Kidney (tissue), 14 donors: ENCODE results near the gene STATH. TPM values are rescaled to one million over a fixed set of nuclear protein-coding genes. Genes with fewer than 3 reads are reported as not detected.
A peak's percentile ranks its signal among the peaks of the same experiment; 100 is the strongest.

Experiments used
- DNase-seq, 5 donors: peaks; one replicate each; pipeline ENCODE4 v3.0.0-alpha.2; 2013 to 2020
- FAIRE-seq: peaks from 2 replicates; lab custom pipeline; 2012; peaks lifted over from hg19 to GRCh38; lab: Jason Lieb, UNC
- H3K27ac ChIP-seq, 2 donors: one replicate each; pipeline ENCODE4 v1.7.0; 2013; ENCODE audit warnings: low read depth in 2 of 2, low read length in 2 of 2, inconsistent platforms in 1 of 2
- H3K27me3 ChIP-seq: one replicate; pipeline ENCODE4 v1.7.1; 2013; ENCODE audit warnings: low read length, inconsistent platforms; ENCODE audit not compliant: control insufficient read depth, insufficient read depth
- H3K36me3 ChIP-seq, 3 donors: one replicate each; pipeline versions ENCODE4 v1.7.0 to v1.7.1; 2013; ENCODE audit warnings: low read length in 3 of 3, control low read depth in 1 of 3, inconsistent platforms in 1 of 3; ENCODE audit not compliant: insufficient read depth in 3 of 3, control insufficient read depth in 2 of 3
- H3K4me1 ChIP-seq, 3 donors: one replicate each; pipeline versions ENCODE4 v1.7.0 to v1.7.1; 2013; ENCODE audit warnings: low read length in 3 of 3, inconsistent platforms in 1 of 3, low read depth in 1 of 3; ENCODE audit not compliant: control insufficient read depth in 2 of 3, insufficient read depth in 2 of 3
- H3K4me3 ChIP-seq, 3 donors: one replicate each; pipeline versions ENCODE4 v1.7.0 to v1.8.1; 2013; ENCODE audit warnings: low read length in 3 of 3, control low read depth in 1 of 3, inconsistent platforms in 1 of 3
- H3K9ac ChIP-seq, 3 donors: one replicate each; pipeline versions ENCODE4 v1.7.0 to v1.7.1; 2013; ENCODE audit warnings: low read length in 3 of 3, control low read depth in 1 of 3, inconsistent platforms in 1 of 3
- H3K9me3 ChIP-seq, 3 donors: one replicate each; pipeline versions ENCODE4 v1.7.0 to v1.7.1; 2013; ENCODE audit warnings: low read length in 3 of 3, control low read depth in 1 of 3, inconsistent platforms in 1 of 3; ENCODE audit not compliant: control insufficient read depth in 2 of 3, insufficient read depth in 1 of 3
- CTCF ChIP-seq: IDR thresholded peaks from 3 replicates; pipeline ENCODE4 v1.5.1; 2012; ENCODE audit warnings: mild to moderate bottlenecking, moderate library complexity, borderline replicate concordance; ENCODE audit not compliant: insufficient read depth; ENCODE audit errors: extremely low read depth
- intact Hi-C: fragments of 100-400 bp; cut with DNase I; formaldehyde crosslinking; loops from one replicate; pipeline ENCODE4 v1.11.1; 2022
- polyA plus RNA-seq: library from polyadenylated mRNA; stranded (reverse); fragments of 350-450 nt; fragmentation: Illumina TruSeq; extraction: RNeasy Lipid Tissue Mini Kit (QIAGEN cat#74804); gene quantifications from one replicate; pipeline ENCODE4 v1.2.3, GENCODE V29; 2014; ENCODE audit warnings: low read depth, low replicate concordance; ENCODE audit not compliant: insufficient read depth
- total RNA-seq: library from RNA; stranded (reverse); fragmentation: NEBNext Ultra II Directional; extraction: Animal tissue kit (Norgen Biotek cat#: 25700); gene quantifications from one replicate; pipeline ENCODE4 v1.2.1, GENCODE V29; 2021
- donor health status: control.
- donor health status: control.
- donor health status: control.
- donor health status: control.
- donor health status: control.
- donor health status: DM: yes; HTN: yes; CAD: no.
- donor health status: Normal renal cell carcinoma (clear cell type).

The STATH gene
- total and polyA plus RNA-seq, 2 donors from 2014 or later: not detected

GRCh38 chr4:69984030-69984443, 11.7 kb upstream of the STATH start:
- Histone ChIP-seq H3K27ac (no peak overlapping the region), H3K9me3 (no peaks in the 10 kb centered on the region), H3K27me3 (no peaks in the 10 kb centered on the region), H3K36me3 (no peaks in the 10 kb centered on the region), H3K4me3 (no peak overlapping the region), H3K4me1 (no peaks in the 10 kb centered on the region), H3K9ac (no peak overlapping the region)
- intact Hi-C loops: no loop called here
- DNase-seq: peak in 3 of 5 donors; percentile 17 to 63 (median 26)
- TF ChIP-seq CTCF: no peak
- no peak for FAIRE-seq

GRCh38 chr4:69986663-69987062, 9.1 kb upstream of the STATH start:
- FAIRE-seq: no peak

GRCh38 chr4:69991016-69991415, 4.8 kb upstream of the STATH start:
- Histone ChIP-seq H3K9me3 (no peaks in the 10 kb centered on the region), H3K4me3 (no peak overlapping the region), H3K27ac (no peak overlapping the region), H3K36me3 (no peaks in the 10 kb centered on the region), H3K4me1 (no peaks in the 10 kb centered on the region), H3K27me3 (no peaks in the 10 kb centered on the region), H3K9ac (no peak overlapping the region)
- DNase-seq (no peak), FAIRE-seq (no peak)
- intact Hi-C loops: no loop called here
- TF ChIP-seq CTCF: no peak

More at GRCh38 chr4:69986663-69987062, 9.1 kb upstream of the STATH start:
- Histone ChIP-seq H3K4me1 (no peaks in the 10 kb centered on the region), H3K9ac (no peak overlapping the region), H3K27ac (no peak overlapping the region), H3K36me3 (no peaks in the 10 kb centered on the region), H3K4me3 (no peak overlapping the region), H3K27me3 (no peaks in the 10 kb centered on the region), H3K9me3 (no peaks in the 10 kb centered on the region)
- TF ChIP-seq CTCF: no peak
- DNase-seq: no peak
- intact Hi-C loops: no loop called here

- Histone ChIP-seq H3K4me1 (no peaks in the 10 kb centered on the region), H3K27ac (no peak overlapping the region), H3K36me3 (no peaks in the 10 kb centered on the region), H3K27me3 (no peaks in the 10 kb centered on the region), H3K9me3 (no peaks in the 10 kb centered on the region), H3K4me3 (no peak overlapping the region), H3K9ac (no peak overlapping the region)
- intact Hi-C loops: no loop called here
- TF ChIP-seq CTCF: no peak
- DNase-seq (no peak), FAIRE-seq (no peak)
Measured at GRCh38 chr4:69994782-69995181, 984 bp upstream of the STATH start.
